PFSK-1 (cell line): Measurements from ENCODE around the gene TMEM184B.

ENCODE experiments used
- FOXP2 ChIP-seq: optimal IDR thresholded peaks from 2 replicates; pipeline ENCODE3; 2011; ENCODE audit warnings: borderline replicate concordance, control low read depth, inconsistent platforms; ENCODE audit not compliant: insufficient read depth; ENCODE audit errors: extremely low read length, extremely low read depth
- POLR2AphosphoS5 ChIP-seq: IDR thresholded peaks from 2 replicates; pipeline ENCODE4 v1.6.1; 2012; ENCODE audit warnings: low read depth, mild to moderate bottlenecking, control low read depth, low read length, moderate library complexity
- SIN3A ChIP-seq: IDR thresholded peaks from 2 replicates; pipeline ENCODE4 v1.6.1; 2012; ENCODE audit warnings: mild to moderate bottlenecking, low read length, moderate library complexity, borderline replicate concordance; ENCODE audit not compliant: insufficient read depth
- TAF1 ChIP-seq: IDR thresholded peaks from 2 replicates; pipeline ENCODE4 v1.6.1; 2012; ENCODE audit warnings: low read length, control low read depth, borderline replicate concordance; ENCODE audit not compliant: insufficient read depth
- TF ChIP-seq, protein P1 (sequence below), 2 experiments: IDR thresholded peaks; 2 replicates each; pipeline versions ENCODE4 v1.6.1 to v1.8.0; 2011 to 2012; ENCODE audit warnings: low read depth in 2 of 2, low read length in 2 of 2, control low read depth in 1 of 2, inconsistent platforms in 1 of 2, mild to moderate bottlenecking in 1 of 2, moderate library complexity in 1 of 2; ENCODE audit not compliant: insufficient read depth in 1 of 2

DNA sequence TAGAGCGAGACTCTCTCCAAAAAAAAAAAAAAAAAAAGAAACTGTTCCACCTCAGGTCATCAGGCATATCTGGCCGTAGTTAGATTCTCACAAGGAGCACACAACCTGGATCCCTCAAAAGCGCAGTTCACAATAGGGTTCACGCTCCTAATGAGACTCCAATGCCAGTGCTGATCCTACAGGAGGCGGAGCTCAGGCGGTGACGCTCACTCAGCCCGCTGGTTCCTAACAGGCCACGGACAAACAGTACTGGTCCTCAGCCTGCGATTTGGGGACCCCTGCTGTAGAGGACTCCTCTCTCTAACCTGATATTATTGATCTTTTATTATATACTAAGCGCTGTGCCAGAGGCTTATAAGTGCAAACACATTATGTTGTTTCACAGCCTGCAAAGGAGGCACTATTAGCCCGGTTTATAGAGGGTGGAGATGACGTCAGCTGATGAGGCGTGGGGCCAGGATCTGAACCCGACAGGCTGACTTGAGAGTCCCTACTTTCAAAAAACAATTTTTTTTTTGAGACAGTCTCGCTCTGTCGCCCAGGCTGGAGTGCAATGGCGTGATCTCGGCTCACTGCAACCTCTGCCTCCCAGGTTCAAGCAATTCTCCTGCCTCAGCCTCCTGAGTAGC lies 75.9 kb downstream of the TMEM184B start:
- TF ChIP-seq TAF1 (no peak), POLR2AphosphoS5 (no peak), FOXP2 (no peak), SIN3A (no peak)
- TF ChIP-seq, protein P1, sequence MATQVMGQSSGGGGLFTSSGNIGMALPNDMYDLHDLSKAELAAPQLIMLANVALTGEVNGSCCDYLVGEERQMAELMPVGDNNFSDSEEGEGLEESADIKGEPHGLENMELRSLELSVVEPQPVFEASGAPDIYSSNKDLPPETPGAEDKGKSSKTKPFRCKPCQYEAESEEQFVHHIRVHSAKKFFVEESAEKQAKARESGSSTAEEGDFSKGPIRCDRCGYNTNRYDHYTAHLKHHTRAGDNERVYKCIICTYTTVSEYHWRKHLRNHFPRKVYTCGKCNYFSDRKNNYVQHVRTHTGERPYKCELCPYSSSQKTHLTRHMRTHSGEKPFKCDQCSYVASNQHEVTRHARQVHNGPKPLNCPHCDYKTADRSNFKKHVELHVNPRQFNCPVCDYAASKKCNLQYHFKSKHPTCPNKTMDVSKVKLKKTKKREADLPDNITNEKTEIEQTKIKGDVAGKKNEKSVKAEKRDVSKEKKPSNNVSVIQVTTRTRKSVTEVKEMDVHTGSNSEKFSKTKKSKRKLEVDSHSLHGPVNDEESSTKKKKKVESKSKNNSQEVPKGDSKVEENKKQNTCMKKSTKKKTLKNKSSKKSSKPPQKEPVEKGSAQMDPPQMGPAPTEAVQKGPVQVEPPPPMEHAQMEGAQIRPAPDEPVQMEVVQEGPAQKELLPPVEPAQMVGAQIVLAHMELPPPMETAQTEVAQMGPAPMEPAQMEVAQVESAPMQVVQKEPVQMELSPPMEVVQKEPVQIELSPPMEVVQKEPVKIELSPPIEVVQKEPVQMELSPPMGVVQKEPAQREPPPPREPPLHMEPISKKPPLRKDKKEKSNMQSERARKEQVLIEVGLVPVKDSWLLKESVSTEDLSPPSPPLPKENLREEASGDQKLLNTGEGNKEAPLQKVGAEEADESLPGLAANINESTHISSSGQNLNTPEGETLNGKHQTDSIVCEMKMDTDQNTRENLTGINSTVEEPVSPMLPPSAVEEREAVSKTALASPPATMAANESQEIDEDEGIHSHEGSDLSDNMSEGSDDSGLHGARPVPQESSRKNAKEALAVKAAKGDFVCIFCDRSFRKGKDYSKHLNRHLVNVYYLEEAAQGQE (IDR thresholded peaks at IDR 0.05; ENCODE audit: insufficient read depth in 1 of 2, low read depth in 2 of 2, low read length in 2 of 2): no peak
